ENCODE data around the gene ZNF107. TPM values are rescaled to one million over a fixed set of nuclear protein-coding genes. Genes with fewer than 3 reads are reported as not detected.

ZNF107 gene
- total RNA-seq, 1 experiment from 2014 or later, result 24.7 TPM

- Histone ChIP-seq H2BK15ac (ENCODE audit: low read depth, low read length) (no peak overlapping the region), H3K79me2 (ENCODE audit: insufficient read depth, low read length) (no peaks in the 10 kb centered on the region), H4K20me1 (ENCODE audit: control insufficient read depth, insufficient read depth, insufficient read length) (no peaks in the 10 kb centered on the region), H3K9ac (ENCODE audit: extremely low read depth, insufficient read length, low read length) (no peak overlapping the region), H2BK120ac (ENCODE audit: low read depth, low read length, poor library complexity, severe bottlenecking) (no peak overlapping the region), H2BK12ac (ENCODE audit: insufficient read length, low read depth, low read length) (no peak overlapping the region), H3K4ac (ENCODE audit: low read depth, low read length) (no peak overlapping the region), H2BK5ac (ENCODE audit: insufficient read length, low read length) (no peak overlapping the region), H4K8ac (replicated peaks; ENCODE audit: insufficient read length, low read depth, low read length) (no peak overlapping the region), H3K18ac (ENCODE audit: insufficient read length, low read depth, low read length) (no peak overlapping the region), H4K5ac (ENCODE audit: insufficient read length, low read depth, low read length) (no peak overlapping the region), H2BK20ac (ENCODE audit: low read depth, low read length, poor library complexity, severe bottlenecking) (no peak overlapping the region), H3K14ac (ENCODE audit: insufficient read depth, low read length) (no peak overlapping the region), H4K91ac (ENCODE audit: insufficient read length, low read depth, low read length) (no peak overlapping the region), H3K9me3 (ENCODE audit: control insufficient read depth, low read depth, low read length) (peaks cover 100% of the 10 kb centered on the region), H3T11ph (ENCODE audit: low read length) (no peak overlapping the region), H3K4me1 (ENCODE audit: insufficient read depth, low read length) (no peaks in the 10 kb centered on the region), H2AK5ac (ENCODE audit: insufficient read length, low read length) (no peak overlapping the region), H3K23me2 (ENCODE audit: insufficient read length, low read depth, low read length, poor library complexity, severe bottlenecking) (no peaks in the 10 kb centered on the region), H2AFZ (ENCODE audit: low read length) (no peak overlapping the region), H3K27me3 (ENCODE audit: insufficient read depth, low read length) (no peaks in the 10 kb centered on the region), H3K4me2 (ENCODE audit: insufficient read depth, insufficient read length, low read length) (no peak overlapping the region), H3K79me1 (ENCODE audit: insufficient read depth, low read depth, low read length, poor library complexity, severe bottlenecking) (no peaks in the 10 kb centered on the region), H3K23ac (ENCODE audit: insufficient read length, low read depth, low read length) (no peak overlapping the region), H3K56ac (ENCODE audit: insufficient read length, low read depth, low read length) (no peak overlapping the region), H3K27ac (ENCODE audit: insufficient read length, low read depth, low read length) (no peak overlapping the region)
- no peak for DNase-seq
- Mint-ChIP-seq H3K36me3 (ENCODE audit: insufficient read depth in 1 of 3, low read depth in 3 of 3) (peaks cover 0 to 38% (median 19%) of the 10 kb centered on the region in 3 experiments; a peak in 6 of 7 replicates), H3K4me1 (no peaks in the 10 kb centered on the region), H3K9me3 (no peaks in the 10 kb centered on the region; a peak in 5 of 5 replicates), H3K27ac (no peak overlapping the region), H3K4me3 (no peak overlapping the region), H3K27me3 (ENCODE audit: low read depth) (no peaks in the 10 kb centered on the region)
- TF ChIP-seq CTCF (conservative IDR thresholded peaks at IDR 0.05), result no peak
- no CpG with 5 or more reads among the region's 2 CpGs for WGBS (ENCODE audit: extremely low coverage, insufficient read length, low lambda C conversion rate)
Measured at GRCh38 chr7:64639267-64640001, 26.5 kb upstream of the ZNF107 start.

Data from H9 (cell line).